ENCODE results near the gene AGBL3.
"Not testable (repeated sequence)": the region's sequence is repeated elsewhere in the genome, so short reads cannot be mapped to it uniquely, and the experiment has no call there.

Gene AGBL3

GRCh38 chr7:135111379-135111778 is 125.1 kb downstream of the AGBL3 start:
- TF ChIP-seq CTCF (IDR thresholded peaks at IDR 0.05; ENCODE audit: extremely low read depth, missing control alignments) = no peak
- no peak for DNase-seq (ENCODE audit: low spot score)

GRCh38 chr7:135114622-135115021 is 128.3 kb downstream of the AGBL3 start:
- TF ChIP-seq CTCF (IDR thresholded peaks at IDR 0.05; ENCODE audit: extremely low read depth, missing control alignments) = no peak
- DNase-seq (ENCODE audit: low spot score) = no peak

- DNase-seq (ENCODE audit: low spot score) = no peak
- TF ChIP-seq CTCF (IDR thresholded peaks at IDR 0.05; ENCODE audit: extremely low read depth, missing control alignments) = no peak
Observed at GRCh38 chr7:135117096-135117495, 130.8 kb downstream of the AGBL3 start.

- no peak for DNase-seq (ENCODE audit: low spot score)
- TF ChIP-seq CTCF (IDR thresholded peaks at IDR 0.05; ENCODE audit: extremely low read depth, missing control alignments) = no peak
Observed at GRCh38 chr7:135121868-135122267, 135.6 kb downstream of the AGBL3 start.

GRCh38 chr7:135124631-135125030 is 138.3 kb downstream of the AGBL3 start:
- not testable (repeated sequence) for DNase-seq (ENCODE audit: low spot score)

- no peak for DNase-seq (ENCODE audit: low spot score)
- TF ChIP-seq CTCF (IDR thresholded peaks at IDR 0.05; ENCODE audit: extremely low read depth, missing control alignments) = no peak
Observed at GRCh38 chr7:135128931-135129330, 142.6 kb downstream of the AGBL3 start.

GRCh38 chr7:135129579-135129978 is 143.3 kb downstream of the AGBL3 start:
- TF ChIP-seq CTCF (IDR thresholded peaks at IDR 0.05; ENCODE audit: extremely low read depth, missing control alignments) = no peak
- no peak for DNase-seq (ENCODE audit: low spot score)

- TF ChIP-seq CTCF (IDR thresholded peaks at IDR 0.05; ENCODE audit: extremely low read depth, missing control alignments) = no peak
- DNase-seq (ENCODE audit: low spot score) = no peak
Observed at GRCh38 chr7:135143885-135144668, 157.8 kb downstream of the AGBL3 start.

Data from GM20000 (cell line).